IPS-15b (cell line): ENCODE data around the gene PRF1.

ENCODE experiments used
- H3K27me3 ChIP-seq: one replicate; pipeline ENCODE4 v1.6.1; 2013; ENCODE audit warnings: low read length; ENCODE audit not compliant: control insufficient read depth, insufficient read depth
- H3K36me3 ChIP-seq: one replicate; pipeline ENCODE4 v1.6.1; 2013; ENCODE audit warnings: low read length; ENCODE audit not compliant: control insufficient read depth, insufficient read depth
- H3K4me1 ChIP-seq: one replicate; pipeline ENCODE4 v1.6.1; 2013; ENCODE audit warnings: mild to moderate bottlenecking, low read length; ENCODE audit not compliant: control insufficient read depth, insufficient read depth
- H3K4me3 ChIP-seq: one replicate; pipeline ENCODE4 v1.5.1; 2013; ENCODE audit warnings: low read depth, low read length
- H3K9ac ChIP-seq: one replicate; pipeline ENCODE4 v1.6.1; 2013; ENCODE audit warnings: low read depth, mild to moderate bottlenecking, low read length
- H3K9me3 ChIP-seq: one replicate; pipeline ENCODE4 v1.6.1; 2013; ENCODE audit warnings: mild to moderate bottlenecking, low read length; ENCODE audit not compliant: control insufficient read depth, insufficient read depth

PRF1 gene

DNA sequence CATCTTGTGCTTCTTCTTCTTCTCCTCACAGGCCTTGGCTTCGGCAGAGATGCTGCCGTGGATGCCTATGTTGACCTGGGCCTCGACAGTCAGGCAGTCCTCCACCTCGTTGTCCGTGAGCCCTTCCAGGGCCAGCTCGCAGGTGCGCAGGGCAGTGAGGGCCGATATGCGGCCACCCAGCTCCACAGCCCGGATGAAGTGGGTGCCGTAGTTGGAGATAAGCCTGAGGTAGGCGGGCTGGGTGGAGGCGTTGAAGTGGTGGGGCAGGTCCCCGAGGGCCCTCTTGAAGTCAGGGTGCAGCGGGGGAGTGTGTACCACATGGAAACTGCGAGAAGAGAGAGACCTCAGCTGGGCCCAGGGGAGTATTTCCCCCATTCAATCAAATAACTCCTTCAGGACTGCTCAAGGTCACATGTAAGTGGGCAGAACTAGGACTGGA lies 3.7 kb downstream of the PRF1 start:
- H3K36me3 ChIP-seq, result no peaks in the 10 kb centered on the region
- no peaks in the 10 kb centered on the region for H3K9me3 ChIP-seq

DNA sequence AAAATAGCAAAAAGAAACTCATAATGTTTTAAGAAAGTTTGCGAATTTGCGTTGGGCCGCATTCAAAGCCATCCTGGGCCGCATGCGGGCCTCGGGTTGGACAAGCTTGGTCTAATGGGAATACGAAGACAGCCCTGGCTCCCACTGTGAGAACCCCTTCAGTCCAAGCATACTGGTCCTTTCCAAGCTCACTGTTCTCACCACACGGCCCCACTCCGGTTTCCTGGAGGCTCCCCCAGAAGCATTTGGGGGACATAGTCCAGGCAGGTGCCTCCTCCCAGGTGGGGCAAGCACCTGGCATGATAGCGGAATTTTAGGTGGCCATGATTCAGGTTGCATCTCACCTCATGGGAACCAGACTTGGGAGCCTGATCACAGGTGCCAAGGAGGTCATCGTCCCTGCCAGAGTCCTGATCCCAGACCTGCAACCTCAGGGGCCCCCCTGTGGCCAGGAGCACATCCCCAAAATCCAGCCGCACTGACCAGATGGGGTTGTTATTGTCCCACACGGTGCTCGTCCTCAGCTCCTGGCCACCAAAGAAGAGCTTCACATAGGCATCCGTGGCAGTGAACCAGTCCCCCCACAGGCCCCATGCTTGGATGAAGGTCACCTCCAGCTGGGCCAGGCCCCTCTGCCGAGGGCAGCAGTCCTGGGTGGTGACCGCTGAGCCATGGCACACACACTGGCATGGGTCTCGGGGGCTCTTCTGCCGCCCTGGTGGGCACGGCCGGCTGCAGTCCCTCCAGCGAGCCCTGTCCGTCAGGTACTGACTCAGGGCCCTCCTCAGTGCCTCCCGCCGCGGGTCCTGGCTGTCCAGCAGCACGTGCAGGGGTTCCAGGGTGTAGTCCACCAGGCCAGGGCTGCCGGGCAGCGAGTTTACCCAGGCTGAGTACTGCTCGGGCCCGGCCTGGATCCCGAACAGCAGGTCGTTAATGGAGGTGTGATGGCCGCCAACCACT lies 4.4 kb downstream of the PRF1 start:
- H3K27me3 ChIP-seq, result no peaks in the 10 kb centered on the region
- H3K4me3 ChIP-seq, result no peak overlapping the region
- no peaks in the 10 kb centered on the region for H3K9me3 ChIP-seq
- no peaks in the 10 kb centered on the region for H3K4me1 ChIP-seq
- no peak overlapping the region for H3K9ac ChIP-seq
- no peaks in the 10 kb centered on the region for H3K36me3 ChIP-seq

More for the DNA sequence above, 3.7 kb downstream of the PRF1 start:
- Histone ChIP-seq H3K4me1 (no peaks in the 10 kb centered on the region), H3K27me3 (no peaks in the 10 kb centered on the region), H3K9ac (no peak overlapping the region), H3K4me3 (no peak overlapping the region)

DNA sequence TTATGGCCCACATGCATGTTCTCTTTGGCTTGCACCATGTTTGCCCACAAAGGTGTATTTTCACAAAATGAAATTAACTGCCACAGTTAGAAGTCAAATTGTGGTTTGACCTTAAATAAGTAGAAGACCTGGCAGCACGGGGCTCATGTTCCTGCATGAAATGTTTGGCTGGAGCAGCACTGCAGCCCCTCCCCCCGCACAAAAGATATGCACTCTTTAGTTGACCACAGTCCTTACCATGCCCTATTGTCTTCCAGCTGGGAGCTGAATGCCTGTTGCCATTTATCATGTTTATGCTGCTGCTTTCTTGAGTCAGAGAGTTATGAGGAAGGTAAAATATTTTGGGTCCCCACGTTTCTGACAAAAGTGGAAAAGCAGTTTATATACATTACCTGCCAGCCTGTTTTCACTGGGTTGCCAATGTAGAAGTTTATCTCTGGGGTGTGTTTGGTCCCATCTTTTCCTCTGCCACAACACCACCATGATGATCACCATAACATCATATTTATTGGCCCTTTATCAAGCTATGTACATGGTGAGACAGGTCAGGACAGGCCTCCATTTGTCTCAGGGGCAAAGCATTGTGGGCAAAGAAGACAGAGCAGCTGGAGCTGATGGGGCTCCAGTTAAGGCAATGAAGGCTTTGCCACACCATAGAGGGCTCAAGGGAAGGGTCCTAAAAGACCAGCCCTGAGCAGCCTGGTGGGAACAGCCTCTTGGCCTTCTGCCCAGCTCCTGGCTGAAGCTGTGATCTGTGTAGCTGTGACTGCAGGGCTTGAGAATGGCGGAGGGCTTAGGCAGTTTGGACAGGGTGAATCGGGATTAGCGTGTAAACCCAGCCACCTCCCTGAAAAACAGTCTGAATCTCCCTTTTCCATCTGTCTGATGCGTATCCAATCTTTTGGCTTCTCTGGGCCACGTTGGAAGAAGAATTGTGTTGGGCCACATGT lies 5.4 kb downstream of the PRF1 start:
- Histone ChIP-seq H3K9me3 (no peaks in the 10 kb centered on the region), H3K36me3 (no peaks in the 10 kb centered on the region), H3K4me1 (no peaks in the 10 kb centered on the region), H3K27me3 (no peaks in the 10 kb centered on the region), H3K9ac (no peak overlapping the region), H3K4me3 (no peak overlapping the region)

DNA sequence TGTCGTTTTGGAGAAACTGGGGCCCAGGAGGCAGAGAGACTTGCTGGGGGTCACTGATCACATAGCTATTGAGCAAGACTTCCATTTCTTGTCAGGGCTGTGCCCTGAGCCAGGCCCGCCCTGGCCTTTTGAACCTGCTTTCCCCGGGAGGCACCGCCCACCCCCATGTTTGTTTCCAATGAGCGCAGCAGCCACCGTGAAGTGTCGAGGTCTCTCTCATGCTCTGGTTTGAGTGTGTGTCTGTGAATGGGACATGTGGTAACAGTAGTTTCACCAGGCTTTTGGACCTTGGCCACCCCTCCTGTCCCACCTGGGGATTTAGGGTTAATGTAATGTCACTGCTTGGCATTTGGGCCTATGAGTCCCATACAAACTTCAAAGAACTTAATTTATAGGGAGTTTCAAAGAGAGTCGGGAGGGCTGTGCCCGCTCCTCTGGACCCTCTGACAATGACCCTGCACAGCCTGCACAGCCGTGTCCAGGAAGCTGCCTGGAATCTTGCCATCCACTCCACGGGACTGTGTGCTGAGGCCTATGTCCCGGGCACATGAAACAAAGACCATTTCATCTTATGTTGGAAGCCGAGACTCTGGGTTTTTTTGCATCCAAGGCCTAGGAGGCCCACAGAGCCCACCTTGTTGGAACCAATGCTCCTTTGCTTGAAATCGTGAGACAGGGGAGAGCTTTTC lies 6.3 kb downstream of the PRF1 start:
- Histone ChIP-seq H3K27me3 (no peaks in the 10 kb centered on the region), H3K36me3 (no peaks in the 10 kb centered on the region), H3K9me3 (no peaks in the 10 kb centered on the region), H3K4me1 (no peaks in the 10 kb centered on the region), H3K9ac (no peak overlapping the region), H3K4me3 (no peak overlapping the region)

DNA sequence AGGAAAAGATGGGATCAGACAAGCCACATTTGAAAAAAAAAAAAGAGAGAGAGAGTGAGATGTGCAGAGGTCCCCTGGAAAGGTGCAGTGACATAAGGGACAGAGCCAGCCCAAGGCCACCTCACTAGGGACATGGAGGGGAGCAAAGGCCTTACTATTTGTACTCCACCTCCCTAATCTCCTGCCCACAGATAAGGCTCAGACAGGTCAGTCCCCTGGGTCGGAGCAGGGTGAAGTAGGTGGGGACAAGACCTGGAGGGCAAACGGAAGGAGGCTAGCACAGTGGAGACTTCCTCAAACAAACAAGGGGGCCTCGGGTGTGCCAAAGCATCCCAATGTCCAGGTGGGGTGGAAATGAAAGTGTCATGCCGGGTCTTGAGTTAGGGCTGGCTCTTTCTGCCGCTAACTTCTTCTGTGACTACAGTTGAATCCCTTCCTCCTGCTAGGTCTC lies 7.0 kb downstream of the PRF1 start:
- H3K9me3 ChIP-seq, result no peaks in the 10 kb centered on the region
- no peak overlapping the region for H3K4me3 ChIP-seq
- no peak overlapping the region for H3K9ac ChIP-seq
- no peaks in the 10 kb centered on the region for H3K27me3 ChIP-seq
- no peaks in the 10 kb centered on the region for H3K4me1 ChIP-seq
- H3K36me3 ChIP-seq, result no peaks in the 10 kb centered on the region

DNA sequence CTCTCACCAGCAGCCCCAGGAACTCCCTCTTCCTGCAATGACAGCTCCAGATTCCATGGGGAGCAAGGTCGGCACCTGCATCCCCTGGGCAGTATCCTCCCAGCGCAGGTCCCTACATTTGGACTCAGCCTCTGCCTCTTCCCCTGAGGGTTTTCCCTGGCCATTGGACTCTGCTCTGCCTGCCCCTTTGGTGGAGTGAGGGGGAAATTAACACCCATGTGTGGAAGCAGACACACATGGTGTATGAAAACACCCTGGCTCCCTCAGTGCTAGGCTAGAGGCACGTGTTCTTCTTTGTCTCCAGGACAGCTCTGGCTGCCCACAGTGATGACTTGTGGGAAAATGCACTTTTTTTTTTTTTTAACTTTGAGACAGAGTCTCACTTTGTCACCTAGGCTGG lies 8.4 kb downstream of the PRF1 start:
- H3K4me1 ChIP-seq, result no peaks in the 10 kb centered on the region
- no peaks in the 10 kb centered on the region for H3K9me3 ChIP-seq
- no peak overlapping the region for H3K4me3 ChIP-seq
- H3K27me3 ChIP-seq, result no peaks in the 10 kb centered on the region
- H3K36me3 ChIP-seq, result no peaks in the 10 kb centered on the region
- H3K9ac ChIP-seq, result no peak overlapping the region

DNA sequence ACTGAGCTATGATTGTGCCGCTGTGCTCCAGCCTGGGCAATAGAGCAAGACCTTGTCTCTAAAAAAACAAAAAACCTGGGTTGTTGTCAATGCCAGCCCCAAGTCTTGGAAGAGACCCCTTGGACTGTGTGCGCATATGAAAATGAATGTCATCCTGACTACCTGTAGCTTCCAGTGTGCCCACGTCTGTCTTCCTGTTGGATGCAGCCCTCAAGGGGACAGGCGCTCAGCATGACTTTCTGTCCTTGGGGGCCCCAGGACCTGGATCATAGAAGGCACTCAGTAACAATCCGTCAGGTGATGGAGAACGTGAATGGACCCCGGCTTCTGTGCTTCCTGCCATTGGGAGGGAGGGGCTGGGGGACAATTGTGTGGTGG lies 9.0 kb downstream of the PRF1 start:
- H3K4me3 ChIP-seq, result no peak overlapping the region
- no peaks in the 10 kb centered on the region for H3K27me3 ChIP-seq
- no peak overlapping the region for H3K9ac ChIP-seq
- H3K9me3 ChIP-seq, result no peaks in the 10 kb centered on the region
- H3K36me3 ChIP-seq, result no peaks in the 10 kb centered on the region
- H3K4me1 ChIP-seq, result no peaks in the 10 kb centered on the region

DNA sequence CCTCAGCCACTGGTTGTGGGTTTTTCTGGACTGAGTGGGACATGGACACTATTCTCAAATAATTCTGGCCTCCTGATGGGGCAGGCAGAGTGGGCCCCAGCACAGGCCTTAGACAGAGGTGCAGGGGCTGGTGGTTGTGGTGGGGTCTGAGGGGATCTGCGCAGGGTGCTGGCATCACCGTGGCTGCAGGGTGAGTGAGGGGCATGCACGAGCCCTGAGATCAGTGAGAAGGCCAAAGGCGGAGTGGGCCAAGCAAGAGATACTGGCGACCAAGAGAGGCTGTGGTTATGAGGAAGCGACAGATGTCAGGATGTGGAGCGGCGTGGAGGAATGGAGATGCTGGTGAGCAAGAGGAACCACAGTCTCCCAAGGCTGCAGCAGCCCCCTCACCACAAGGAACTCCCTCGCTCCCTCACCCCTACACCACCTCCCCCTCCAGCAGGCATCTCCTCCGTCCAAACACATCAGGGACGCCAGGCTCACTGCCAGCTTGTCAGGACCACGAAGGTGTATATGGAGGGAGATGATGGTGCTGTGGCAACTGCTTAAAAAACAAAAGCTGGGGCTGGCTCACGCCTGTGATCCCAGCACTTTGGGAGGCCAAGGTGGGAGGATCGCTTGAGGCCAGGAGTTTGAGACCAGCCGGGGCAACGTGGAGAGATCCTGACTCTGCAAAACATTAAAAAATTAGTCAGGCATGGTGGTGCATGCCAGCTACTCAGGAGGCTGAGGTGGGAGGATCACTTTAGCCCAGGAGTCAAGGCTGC lies 9.6 kb downstream of the PRF1 start:
- H3K36me3 ChIP-seq, result no peaks in the 10 kb centered on the region
- no peaks in the 10 kb centered on the region for H3K4me1 ChIP-seq
- H3K4me3 ChIP-seq, result no peak overlapping the region
- H3K27me3 ChIP-seq, result no peaks in the 10 kb centered on the region
- no peak overlapping the region for H3K9ac ChIP-seq
- no peaks in the 10 kb centered on the region for H3K9me3 ChIP-seq

DNA sequence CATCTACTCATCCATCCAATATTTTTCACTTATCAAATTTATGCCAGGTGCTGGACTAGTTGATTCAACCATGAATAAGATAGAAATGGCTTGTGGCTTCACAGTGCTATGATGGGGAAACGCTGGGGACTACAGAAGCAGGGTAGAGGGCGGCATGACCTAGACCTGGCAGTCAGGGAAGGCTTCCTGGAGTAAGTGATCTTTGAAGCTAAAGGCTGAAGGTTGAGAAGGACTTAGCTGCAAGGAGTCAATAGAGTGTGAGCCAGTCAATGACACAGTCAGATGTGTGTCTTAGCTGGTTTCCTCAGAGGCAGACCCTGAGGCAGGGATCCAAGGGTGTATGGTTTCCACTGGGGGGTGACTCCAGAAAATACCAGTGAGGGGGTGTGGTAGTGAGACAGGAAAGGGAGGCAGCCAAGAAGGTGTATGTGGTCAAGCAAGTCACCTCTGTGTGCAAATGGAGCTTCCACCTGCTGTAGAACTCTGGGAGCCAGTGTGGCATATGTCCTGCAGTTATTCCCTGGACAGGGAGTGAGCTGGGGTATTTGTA lies 10.3 kb downstream of the PRF1 start:
- H3K9ac ChIP-seq, result no peak overlapping the region
- no peaks in the 10 kb centered on the region for H3K4me1 ChIP-seq
- no peaks in the 10 kb centered on the region for H3K27me3 ChIP-seq
- no peak overlapping the region for H3K4me3 ChIP-seq
- H3K36me3 ChIP-seq, result no peaks in the 10 kb centered on the region
- H3K9me3 ChIP-seq, result no peaks in the 10 kb centered on the region

DNA sequence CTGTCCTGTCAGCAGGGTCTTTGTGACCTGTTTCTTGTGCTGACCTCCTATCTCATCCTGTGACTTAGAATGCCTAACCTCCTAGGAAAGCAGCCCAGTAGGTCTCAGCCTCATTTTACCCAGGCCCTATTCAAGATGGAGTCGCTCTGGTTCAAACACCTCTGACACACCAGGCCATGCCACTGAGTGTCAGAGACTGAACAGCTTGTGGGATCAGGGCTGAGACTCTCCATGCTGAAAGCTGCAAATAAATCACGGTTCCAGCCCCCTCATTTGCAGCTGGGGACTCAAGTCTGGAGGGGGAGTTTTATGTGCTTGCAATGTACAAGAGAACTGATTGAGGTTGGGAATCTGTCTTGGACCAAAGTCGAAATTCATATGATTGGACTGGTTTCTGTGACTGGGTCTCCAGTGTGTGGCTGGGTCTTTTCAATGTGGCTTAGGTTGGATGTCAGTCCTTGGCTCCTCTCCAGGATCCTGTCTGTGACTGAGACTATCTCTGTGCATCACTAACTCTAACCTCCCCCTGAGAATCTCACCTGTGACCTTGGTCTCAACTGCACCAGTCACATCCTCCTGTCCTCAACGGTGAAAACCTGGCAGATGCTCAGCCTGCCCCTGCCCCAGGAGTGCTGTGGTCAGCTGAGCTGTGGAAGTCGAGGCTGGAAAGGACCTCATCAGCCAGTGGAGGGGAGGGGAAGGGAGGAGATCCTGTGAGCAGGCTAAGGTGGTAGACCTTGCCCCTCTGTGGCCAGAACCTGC lies 11.7 kb downstream of the PRF1 start:
- no peak overlapping the region for H3K9ac ChIP-seq
- no peaks in the 10 kb centered on the region for H3K4me1 ChIP-seq
- H3K4me3 ChIP-seq, result no peak overlapping the region
- no peaks in the 10 kb centered on the region for H3K9me3 ChIP-seq
- H3K36me3 ChIP-seq, result no peaks in the 10 kb centered on the region
- H3K27me3 ChIP-seq, result no peaks in the 10 kb centered on the region
